GOT3 (cell line): Measurements from ENCODE around the gene ADAMTS4.
"Not testable (repeated sequence)": the region's sequence is repeated elsewhere in the genome, so short reads cannot be mapped to it uniquely, and the experiment has no call there.

ENCODE experiments used
- DNase-seq: peaks from one replicate; lab custom pipeline; 2025; ENCODE audit warnings: mixed read lengths; lab: John Stamatoyannopoulos, UW

ADAMTS4 gene, protein sequence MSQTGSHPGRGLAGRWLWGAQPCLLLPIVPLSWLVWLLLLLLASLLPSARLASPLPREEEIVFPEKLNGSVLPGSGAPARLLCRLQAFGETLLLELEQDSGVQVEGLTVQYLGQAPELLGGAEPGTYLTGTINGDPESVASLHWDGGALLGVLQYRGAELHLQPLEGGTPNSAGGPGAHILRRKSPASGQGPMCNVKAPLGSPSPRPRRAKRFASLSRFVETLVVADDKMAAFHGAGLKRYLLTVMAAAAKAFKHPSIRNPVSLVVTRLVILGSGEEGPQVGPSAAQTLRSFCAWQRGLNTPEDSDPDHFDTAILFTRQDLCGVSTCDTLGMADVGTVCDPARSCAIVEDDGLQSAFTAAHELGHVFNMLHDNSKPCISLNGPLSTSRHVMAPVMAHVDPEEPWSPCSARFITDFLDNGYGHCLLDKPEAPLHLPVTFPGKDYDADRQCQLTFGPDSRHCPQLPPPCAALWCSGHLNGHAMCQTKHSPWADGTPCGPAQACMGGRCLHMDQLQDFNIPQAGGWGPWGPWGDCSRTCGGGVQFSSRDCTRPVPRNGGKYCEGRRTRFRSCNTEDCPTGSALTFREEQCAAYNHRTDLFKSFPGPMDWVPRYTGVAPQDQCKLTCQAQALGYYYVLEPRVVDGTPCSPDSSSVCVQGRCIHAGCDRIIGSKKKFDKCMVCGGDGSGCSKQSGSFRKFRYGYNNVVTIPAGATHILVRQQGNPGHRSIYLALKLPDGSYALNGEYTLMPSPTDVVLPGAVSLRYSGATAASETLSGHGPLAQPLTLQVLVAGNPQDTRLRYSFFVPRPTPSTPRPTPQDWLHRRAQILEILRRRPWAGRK

DNA sequence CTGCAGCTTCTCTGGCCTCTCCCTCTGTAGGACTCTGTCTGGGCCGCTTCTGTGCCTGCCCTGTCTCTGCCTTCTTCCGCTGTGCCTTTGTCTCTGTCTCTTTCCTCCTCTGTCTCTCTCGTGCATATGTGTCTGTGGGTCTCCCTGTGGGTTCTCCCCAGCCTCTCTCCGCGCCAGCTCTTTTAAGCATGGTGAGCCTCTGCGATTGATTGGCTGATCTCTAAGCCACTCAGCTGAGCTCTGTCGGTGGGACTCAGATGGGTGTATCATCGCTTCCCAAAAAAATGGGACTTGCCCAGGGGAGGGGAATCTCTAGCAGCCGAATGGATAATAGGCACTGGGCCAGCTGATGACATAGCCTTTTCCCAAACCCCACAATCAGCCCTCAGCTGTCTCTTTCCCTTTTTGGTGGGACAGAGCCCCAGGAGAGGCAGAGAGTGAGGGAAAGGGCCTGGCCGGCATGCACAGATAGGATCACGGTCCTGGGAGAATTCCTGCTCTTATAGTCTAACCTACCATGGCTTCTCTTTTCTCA, at the start of gene ADAMTS4:
TSS of gene ADAMTS4 (minus strand) at position 158 of the 535 bp plus-strand sequence. CDS start 427 bp downstream, outside the sequence.
- peak; percentile 52 for DNase-seq

DNA sequence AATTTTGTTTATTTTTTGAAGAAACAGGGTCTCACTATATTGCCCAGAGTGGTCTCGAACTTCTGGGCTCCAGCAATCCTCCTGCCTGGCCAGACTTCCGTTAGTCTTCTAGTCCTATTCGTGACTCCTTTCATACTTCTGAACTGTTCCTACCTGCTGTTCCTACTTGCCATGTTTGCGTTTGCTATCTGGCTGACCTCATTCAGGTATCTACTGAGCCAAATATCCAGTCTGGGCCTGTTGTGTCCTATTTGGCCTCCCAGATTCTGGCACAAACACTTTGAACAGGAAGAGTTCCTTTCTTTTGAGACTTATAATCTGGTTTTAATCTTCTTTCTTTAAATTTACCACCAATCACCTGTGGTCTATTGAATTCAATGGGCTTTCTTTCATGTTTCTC, 46.0 kb upstream of the ADAMTS4 start:
- DNase-seq, result no peak

DNA sequence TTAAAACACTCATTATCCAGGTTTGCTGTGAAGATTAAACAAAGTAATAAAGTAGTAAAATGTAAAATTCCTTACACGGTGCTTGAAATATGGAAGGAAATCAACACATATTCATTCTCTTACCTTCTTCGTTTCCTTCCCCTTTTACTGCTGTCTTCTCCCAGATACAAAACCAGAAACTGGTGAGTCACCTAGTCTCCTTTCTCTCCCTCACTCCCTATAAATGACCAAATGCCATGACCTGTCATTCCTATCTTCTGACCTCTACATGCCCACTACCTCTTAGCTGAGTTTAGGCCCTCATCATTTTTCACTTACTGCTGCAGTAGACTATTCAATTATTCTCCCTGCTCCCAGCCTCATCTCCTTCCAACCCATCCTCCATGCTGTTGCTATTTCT, 43.5 kb upstream of the ADAMTS4 start:
- DNase-seq, result no peak

DNA sequence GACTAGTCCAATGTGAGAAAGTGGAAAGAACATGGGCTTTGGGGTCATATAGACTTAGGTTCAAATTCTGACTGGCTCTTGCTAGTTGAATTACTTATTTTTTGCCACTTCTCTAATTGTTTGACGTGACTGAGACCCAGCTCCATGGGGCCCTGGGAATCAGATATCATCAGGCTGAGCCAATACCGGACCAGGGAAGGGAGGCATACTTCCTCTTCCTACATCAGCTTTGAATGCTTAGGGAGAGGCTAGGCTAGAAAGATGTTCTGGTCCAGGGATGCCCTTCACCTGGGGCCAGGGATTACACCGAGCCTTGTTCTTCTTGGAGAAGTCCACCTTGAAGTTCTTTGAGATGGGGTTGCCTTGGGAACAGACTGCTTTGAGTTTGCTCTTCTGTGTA, 42.8 kb upstream of the ADAMTS4 start:
- no peak for DNase-seq

DNA sequence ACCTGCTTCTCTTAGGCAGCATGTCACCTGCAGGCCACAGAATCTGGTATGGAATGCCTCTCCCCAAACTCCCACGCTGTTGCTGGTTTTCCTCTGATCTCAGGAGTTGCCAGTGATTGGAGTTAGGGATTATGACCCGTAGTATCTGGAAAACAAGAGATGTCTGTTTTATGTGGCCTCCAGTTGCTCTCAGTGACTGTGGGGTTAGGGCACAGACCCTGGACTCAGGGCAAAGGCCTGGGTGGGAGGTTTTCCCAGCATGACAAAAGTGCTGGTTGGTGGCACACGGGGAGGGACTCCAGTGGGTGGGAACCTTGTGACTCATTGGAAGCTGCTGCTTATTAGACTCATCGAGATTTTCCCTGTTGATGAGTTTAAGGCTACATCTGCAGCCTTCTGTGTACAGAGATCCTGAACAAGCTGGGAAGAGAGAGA, 39.2 kb upstream of the ADAMTS4 start, which contains the start of gene NR1I3:
TSS of gene NR1I3 (minus strand) at position 165 of the 435 bp plus-strand sequence. CDS start 1,638 bp downstream, outside the sequence.
- DNase-seq, result no peak

DNA sequence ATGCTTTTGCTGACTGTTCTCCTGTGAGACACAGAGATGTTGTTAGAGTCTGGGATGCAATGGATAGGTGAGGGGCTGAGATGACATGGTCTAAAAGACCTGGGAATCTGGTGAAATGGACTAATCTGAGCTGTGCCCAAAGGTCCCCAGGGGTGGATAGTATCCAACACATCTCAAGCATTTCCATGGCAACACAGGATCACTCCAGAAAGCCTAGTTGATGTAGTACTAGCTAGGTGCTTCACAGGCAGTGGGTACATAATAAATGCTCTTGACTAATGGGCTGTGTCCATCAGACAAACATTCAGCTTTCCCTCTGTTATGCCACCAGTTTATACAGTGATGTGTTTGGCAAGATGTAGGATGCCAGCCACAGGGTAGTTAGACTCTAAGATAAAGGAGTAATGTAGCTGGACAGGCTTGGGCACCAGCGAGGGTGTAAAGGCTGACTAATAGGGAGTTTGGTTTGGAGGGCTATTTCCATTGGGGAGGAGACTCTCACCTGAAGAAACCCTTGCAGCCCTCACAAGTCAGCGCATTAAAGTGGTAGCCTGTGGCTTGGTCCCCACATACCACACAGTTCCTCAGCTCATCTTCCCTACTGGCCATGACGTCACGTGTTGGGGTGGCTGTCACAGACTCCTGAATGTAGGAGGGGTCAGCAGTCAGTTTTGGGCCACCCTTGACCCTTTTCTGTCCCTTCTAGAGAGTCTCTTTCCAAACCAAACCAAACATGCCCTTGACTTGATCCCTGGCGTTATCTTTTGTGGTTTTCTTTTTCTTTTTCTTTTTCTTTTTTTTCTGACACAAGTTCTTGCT, 37.3 kb upstream of the ADAMTS4 start:
- DNase-seq, result no peak

DNA sequence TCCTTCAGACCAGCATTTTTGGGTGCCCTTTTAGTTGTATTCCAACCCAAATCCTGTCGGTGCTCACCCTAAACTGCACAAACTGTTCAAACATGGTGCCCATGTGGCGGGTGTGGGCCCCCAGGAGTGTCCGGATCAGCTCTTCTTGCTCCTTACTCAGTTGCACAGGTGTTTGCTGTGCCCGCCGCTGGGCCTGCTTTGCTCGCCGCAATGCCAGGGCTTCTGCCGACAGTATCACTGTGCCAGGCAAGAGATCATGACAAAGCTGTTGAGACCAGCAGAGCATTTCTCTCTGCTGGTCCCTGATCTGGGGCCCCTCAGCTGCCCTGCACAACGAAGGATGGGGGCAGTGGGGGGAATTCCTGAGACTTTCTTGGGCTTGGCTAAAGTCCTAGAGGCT, 34.2 kb upstream of the ADAMTS4 start:
- no peak for DNase-seq

DNA sequence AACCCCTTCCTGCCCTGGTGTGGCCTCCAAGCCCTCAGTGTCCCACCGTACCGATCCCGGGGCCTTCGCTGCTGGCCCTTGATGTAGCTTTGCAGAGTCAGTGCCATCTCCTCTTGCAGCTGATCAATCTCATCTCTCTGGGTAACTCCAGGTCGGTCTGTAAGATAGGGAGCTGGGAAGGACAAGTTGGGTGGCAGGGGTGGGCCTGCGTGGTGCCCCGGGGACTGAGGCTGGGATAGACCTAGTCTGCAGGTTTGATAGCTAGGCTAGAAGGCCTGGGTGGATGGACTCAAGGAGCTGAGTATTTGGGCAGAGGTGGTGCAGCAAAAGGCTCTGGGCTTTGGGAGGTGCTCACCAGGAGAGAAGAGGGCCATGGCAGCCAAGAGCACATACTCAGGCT, 31.9 kb upstream of the ADAMTS4 start:
- DNase-seq, result no peak

DNA sequence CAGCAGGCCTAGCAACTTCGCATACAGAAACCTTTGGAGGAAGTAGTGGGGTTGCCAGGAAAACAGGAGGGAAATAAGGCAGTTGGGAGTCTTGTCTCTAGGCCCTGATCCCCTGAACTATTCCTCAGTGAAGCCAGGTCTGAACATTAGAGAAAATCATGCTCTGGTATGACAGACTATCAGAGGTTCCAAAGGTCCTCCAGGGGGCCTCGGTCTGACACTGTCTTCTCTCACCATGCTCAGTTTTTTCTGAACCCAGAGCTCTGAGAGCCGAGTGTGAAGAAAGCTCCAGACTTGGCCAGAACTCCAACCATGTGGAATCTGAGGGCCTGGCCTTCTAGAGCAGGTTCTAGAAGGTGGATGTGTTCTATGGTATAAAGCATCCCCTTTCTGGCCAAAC, 31.0 kb upstream of the ADAMTS4 start:
- DNase-seq, result no peak

DNA sequence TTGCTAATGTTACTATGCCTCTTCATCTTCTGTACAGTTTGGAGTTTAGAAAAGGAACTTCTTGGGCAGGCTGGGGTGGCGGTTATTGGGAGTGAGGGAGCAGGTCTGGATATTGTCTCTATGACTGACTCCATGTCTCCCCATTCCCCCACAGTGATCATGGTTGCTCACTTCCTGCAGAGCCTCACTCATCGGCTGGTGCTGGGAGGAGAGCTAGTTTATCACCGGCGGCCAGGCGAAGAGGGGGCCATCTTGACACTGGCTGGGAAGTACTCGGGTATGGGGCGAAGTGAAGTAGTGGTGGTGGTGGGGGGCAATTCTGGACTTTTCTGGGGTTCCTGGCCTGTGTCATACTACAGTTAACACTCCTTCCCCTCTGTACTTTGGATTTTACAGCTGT, 29.2 kb upstream of the ADAMTS4 start:
- DNase-seq, result no peak

DNA sequence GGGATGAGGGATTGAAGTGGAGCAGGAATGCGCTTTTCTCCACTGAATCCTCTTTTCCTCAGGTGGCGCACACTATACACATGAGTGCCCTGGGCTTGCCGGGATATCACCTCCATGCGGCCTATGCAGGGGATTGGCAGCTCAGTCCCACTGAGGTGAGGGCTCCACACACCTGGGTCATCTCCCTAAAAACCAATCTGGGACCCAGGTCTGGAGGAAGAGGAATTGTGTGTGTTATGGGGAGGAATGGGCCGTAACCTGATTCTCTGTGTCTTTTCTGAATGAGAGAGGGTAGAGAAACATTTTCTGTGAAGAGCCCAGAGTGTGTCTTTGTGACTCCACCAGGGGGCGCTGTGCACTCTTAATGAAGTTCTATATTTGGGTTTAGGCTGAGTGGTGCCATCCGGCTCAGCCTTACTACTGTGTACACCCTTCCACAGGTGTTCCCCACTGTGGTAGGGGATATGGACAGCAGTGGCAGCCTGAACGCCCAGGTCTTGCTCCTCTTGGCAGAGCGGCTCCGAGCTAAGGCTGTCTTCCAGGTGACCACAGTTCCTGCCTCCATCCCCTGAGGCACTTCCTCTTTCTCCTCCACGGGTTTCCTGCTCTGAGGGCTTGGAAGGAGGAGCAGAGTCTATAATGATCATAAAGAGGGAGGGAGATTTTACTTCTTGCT, 28.5 kb upstream of the ADAMTS4 start:
- peak; percentile 19 for DNase-seq

DNA sequence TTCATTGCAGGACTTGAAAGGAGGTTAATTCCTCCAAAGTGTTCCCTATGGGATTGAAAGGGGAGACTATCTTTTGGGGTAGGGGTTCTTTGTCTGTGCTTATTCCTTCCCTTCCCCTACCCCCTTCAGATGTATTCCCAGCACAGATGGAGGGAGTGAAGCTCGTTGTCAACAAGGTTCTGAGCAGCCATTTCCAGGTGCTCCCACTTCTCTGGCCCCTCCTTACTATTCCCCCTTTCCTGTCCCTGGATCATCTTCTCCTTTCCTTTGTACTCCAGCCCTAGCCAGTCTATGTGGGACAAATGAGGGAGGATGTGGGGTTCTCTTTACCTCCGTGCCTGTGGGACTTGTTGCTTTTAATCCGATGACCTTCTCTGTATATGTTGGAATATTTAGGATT, 27.9 kb upstream of the ADAMTS4 start:
- DNase-seq, result no peak

DNA sequence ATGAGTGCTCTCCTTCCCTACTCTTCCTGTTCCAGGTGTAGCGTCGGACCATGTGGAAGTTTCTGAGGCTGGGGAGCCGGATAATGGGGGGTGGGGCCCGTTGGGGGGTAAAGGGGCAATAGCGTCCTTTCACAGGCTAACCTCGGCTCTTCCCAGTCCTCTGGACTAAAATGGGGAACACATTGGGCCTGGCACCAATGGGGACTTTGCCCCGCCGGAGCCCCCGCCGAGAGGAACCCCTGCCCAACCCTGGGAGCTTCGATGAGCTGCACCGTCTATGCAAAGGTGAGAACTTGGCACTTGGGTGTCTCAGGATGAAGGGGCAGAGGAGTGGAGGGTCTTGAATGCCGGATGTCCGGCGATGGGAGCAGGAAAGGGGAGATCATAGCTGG, 27.5 kb upstream of the ADAMTS4 start:
- DNase-seq, result no peak

DNA sequence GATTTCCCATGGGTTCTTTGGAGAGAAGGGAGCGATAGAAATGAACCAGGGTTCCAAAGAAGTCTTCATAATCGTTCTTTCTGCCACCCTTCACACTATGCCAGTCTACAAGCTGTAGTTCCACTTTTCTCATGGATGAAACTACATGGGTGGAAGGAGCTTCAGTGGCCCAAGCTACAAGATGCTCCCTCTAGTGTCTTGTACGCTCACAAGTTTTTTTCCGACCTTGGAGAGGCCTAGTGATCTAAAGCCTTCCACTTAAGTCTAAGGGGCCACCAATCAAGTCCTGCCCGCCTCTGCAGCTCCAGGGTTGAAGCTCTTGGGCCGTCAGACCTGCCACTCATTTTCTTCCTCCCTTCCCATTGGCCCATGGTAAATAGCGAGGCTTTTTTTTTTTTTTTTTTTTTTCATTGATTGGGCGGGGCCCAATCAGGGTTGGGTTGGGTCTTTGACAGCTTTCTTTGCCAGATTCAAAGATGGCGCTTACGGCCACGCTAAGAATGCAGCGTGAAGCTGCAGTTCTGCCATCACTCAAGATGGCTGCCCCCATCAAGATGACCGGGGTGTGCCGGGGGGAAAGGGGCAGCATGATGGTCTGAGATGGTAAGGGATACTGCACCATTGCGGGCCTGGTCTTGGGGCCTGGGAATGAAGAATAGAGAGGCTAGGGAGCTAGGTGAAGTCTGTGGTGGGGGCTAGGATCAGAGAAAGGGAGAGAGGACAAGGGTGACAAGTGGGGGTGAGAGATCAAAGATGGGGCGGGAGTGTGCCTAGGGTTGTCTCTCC, 26.9 kb upstream of the ADAMTS4 start, which contains the start of gene TOMM40L:
TSS of gene TOMM40L (plus strand) at position 527 of the 786 bp plus-strand sequence. CDS start 430 bp downstream, outside the sequence.
- peak; percentile 69 for DNase-seq

DNA sequence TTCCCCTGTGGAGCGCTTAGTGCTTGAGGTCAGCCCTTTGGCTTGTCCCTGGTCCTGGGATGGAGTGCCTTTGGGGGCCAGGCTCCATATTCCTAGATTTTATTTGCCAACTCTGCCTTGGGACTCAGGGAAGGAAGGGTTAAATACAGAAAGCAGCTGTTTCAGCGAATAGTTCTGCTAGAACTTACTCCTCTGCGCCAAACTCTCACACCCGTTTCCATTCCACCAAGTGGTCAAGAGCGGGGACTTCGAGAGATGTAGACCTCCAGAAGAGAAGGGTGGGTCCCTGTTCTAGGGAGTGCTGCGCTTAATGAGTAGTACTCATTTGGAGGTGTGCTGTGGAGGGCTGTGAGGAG, 26.3 kb upstream of the ADAMTS4 start:
- no peak for DNase-seq

DNA sequence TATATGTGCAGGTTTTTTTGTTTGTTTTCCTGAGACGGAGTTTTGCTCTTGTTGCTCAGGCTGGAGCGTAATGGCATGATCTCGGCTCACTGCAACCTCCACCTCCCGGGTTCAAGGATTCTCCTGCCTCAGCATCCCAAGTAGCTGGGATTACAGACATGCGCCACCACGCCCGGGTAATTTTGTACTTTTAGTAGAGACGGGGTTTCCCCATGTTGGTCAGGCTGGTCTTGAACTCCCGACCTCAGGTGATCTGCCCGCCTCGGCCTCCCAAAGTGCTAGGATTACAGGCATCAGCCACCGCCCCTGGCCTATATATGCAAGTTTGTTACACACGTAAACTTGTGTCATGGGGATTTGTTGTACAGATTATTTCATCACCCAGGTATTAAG, 25.8 kb upstream of the ADAMTS4 start:
- not testable (repeated sequence) for DNase-seq

DNA sequence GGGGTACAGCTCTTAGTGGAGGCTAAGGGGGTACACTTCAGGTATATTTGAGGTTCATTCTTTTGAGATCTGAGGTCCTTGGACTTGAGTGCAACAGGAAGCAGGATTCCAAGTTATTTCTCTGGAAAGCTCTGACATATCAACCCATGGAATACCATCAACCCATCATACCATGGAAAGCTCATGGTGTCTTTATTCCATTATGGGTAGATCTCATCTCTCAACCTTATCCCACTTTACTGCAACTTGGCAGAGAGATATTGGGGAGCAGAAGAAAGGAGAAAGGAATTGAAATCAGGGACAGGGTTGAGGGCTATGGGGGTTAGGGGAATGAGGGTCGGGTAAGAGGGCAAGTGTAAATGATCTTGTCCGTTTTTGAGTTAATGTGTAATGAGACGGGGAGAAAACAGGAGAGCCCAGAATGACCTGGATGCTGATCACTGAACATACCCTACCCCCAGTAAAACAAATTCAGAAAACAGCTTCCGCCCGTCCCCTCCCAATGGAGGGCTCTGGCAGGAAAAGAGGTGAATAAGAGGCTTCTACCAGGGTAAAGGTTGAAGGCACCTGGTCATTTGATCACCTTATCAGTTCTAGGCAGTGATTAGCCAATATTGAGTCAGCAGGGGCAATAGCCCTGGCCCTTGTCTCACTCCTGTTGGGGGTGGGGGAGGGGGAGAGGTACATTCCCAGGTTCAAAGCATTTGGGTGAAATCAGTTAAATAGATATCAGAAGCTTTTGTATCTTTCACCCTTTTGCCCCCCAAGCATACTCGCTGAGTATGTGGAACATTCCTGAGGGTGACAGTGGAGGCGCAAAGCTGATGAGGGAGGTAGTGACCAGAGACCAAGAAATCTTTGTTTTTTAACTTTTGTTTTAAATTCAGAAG, 25.2 kb upstream of the ADAMTS4 start:
- no peak for DNase-seq

DNA sequence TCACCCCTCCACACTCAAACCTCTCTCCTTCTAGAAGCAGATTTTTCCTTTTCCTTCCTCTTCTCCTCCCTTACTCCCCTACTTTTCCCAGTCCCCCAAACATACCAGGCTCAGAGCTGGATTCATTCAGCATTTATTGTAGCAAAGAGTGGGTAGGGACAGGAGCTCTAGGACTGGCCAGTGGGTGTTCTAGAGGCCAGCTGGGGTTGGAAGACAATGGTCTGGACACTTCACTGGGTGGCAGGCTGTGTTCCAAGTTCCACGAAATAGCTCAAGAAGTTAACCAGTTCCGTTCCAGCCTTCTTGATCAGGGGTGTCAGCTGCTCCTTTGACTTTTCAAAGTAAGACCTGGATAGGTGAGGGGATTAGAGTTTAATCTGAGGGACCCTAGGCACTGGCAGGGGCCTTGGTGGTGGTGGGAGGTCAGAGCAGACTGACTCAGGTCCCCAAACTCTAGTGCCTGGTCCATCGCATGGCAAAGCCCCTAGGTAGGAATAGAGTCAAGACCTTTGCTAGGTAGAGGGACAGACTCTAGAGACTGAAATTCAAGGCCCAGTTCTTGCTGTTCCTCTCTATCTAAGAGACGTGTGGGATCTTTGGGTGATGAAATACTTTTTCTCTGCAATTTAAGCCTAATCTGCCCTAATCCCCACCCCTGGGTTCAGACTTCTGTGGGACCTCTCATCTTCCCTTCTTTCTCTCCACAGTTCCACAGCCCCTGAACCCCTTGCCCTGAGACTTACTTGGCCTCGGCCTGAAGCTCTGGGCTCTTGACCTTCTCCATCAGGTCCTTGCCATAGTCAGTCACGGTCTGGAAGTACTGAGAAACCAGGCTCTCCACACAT, 23.5 kb upstream of the ADAMTS4 start:
- no peak for DNase-seq
